ENCODE measurements around the gene CSRNP3. TPM values are rescaled to one million over a fixed set of nuclear protein-coding genes. Genes with fewer than 3 reads are reported as not detected.

The CSRNP3 gene, protein sequence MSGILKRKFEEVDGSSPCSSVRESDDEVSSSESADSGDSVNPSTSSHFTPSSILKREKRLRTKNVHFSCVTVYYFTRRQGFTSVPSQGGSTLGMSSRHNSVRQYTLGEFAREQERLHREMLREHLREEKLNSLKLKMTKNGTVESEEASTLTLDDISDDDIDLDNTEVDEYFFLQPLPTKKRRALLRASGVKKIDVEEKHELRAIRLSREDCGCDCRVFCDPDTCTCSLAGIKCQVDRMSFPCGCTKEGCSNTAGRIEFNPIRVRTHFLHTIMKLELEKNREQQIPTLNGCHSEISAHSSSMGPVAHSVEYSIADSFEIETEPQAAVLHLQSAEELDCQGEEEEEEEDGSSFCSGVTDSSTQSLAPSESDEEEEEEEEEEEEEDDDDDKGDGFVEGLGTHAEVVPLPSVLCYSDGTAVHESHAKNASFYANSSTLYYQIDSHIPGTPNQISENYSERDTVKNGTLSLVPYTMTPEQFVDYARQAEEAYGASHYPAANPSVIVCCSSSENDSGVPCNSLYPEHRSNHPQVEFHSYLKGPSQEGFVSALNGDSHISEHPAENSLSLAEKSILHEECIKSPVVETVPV
- total RNA-seq (2014; rRNA removed; shearing (Covaris generic); ENCODE audit: low replicate concordance) = not detected in 2 replicates

- peak within 1 kb of the TSS; percentile 31 for H3K4me3 ChIP-seq
- H3K9me3 ChIP-seq = no peaks in the 10 kb centered on the region
- peaks cover 16% of the 10 kb centered on the region for H3K27me3 ChIP-seq
- H3K36me3 ChIP-seq = no peaks in the 10 kb centered on the region
- DNase-seq = peak; percentile 50
These were observed at the start of gene CSRNP3 for GRCh38 chr2:165469417-165469816. Gene CSRNP3, plus strand, starts transcription at chr2:165469698. Its CDS starts 125,368 bp downstream, at chr2:165595066.

- no peaks in the 10 kb centered on the region for H3K9me3 ChIP-seq
- no peaks in the 10 kb centered on the region for H3K36me3 ChIP-seq
- no peak overlapping the region for H3K4me3 ChIP-seq
- no peak for DNase-seq
- H3K27me3 ChIP-seq = no peaks in the 10 kb centered on the region
These were observed 49.3 kb upstream of the CSRNP3 start for GRCh38 chr2:165420231-165420630.

DNA sequence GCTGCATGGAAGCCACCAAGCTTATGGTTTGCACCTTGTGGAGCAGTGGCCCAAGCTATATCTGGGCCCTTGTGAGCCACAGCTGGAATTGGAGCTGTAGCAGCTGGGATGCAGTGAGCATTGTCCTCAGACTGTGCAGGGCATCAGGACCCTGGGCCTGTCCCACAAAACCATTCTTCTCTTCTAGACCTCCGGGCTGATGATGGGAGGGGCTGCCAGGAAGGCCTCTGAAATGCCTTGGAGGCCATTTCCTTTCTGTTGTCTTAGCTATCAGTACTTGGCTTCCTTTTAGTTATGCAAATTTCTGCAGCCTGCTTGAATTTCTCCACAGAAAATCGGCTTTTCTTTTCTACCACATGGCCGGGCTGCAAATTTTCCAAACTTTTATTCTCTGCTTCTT is 46.4 kb upstream of the CSRNP3 start:
- Histone ChIP-seq H3K36me3 (no peaks in the 10 kb centered on the region), H3K27me3 (no peaks in the 10 kb centered on the region)
- no peak for DNase-seq

GRCh38 chr2:165425556-165425955 is 43.9 kb upstream of the CSRNP3 start:
- Histone ChIP-seq H3K4me3 (no peak overlapping the region), H3K27me3 (no peaks in the 10 kb centered on the region), H3K9me3 (no peaks in the 10 kb centered on the region), H3K36me3 (no peaks in the 10 kb centered on the region)
- no peak for DNase-seq

More for the DNA sequence above, 46.4 kb upstream of the CSRNP3 start:
- no peaks in the 10 kb centered on the region for H3K9me3 ChIP-seq
- no peak overlapping the region for H3K4me3 ChIP-seq

DNA sequence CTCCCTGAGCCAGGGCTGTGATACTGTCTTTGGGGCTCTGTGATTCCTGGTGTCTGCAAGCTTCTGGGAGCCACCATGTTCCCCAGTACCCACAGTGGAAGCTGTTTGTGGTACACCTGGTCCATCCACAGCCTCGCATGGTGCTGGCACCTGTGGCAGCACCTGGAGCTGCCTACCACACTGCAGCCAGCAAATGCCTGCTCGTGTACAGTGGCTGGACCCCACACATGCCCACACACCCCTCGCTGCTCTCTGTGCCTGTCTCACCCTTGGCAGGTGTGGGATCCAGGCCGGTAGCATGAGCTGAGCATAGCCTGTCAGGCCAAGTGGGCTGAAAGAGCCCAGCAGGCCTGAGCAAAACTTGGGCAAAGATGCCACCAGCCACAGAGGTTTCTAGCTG is 41.8 kb upstream of the CSRNP3 start:
- H3K9me3 ChIP-seq = no peaks in the 10 kb centered on the region
- H3K27me3 ChIP-seq = no peaks in the 10 kb centered on the region
- H3K36me3 ChIP-seq = no peaks in the 10 kb centered on the region
- H3K4me3 ChIP-seq = no peak overlapping the region
- no peak for DNase-seq

DNA sequence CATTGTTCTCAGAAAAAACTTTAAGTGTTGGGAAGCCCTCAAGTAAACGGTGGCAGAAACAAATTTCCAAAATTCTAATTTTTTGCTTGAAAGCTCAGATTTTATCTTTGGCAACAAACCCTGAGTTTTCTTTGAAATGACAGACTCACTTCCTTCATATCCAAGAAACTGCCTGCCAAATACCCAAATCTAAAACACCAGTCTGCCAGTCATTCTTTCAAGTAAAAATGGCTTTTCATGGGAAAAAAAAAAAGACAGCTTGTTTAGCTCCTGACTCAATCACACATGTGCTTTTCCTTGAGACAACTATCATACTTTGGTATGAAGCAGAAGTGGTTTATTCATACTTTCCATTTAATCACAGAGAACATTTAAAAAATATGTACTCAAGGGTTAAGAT is 40.6 kb upstream of the CSRNP3 start:
- Histone ChIP-seq H3K9me3 (no peaks in the 10 kb centered on the region), H3K36me3 (no peaks in the 10 kb centered on the region), H3K4me3 (no peak overlapping the region), H3K27me3 (no peaks in the 10 kb centered on the region)
- no peak for DNase-seq

DNA sequence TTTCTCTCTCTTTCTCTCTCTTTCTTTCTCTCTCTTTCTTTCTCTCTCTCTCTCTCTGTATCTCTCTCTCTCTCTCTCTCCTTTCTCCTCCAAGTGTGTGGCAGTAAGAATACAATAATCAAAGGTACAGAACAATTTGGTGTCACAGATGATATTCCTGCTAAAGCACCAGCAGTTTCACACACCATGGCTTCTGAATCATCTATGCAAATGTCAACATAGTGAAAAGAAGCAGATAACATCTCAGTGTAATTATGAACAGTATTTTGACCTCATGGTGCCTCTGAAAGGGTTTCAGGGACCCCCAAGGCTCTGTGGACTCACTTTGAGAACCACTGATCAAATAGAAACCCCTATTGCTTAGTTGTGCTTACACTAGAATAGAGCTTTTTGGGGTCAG is 38.5 kb upstream of the CSRNP3 start:
- Histone ChIP-seq H3K9me3 (no peaks in the 10 kb centered on the region), H3K27me3 (no peaks in the 10 kb centered on the region), H3K4me3 (no peak overlapping the region), H3K36me3 (no peaks in the 10 kb centered on the region)
- no peak for DNase-seq

DNA sequence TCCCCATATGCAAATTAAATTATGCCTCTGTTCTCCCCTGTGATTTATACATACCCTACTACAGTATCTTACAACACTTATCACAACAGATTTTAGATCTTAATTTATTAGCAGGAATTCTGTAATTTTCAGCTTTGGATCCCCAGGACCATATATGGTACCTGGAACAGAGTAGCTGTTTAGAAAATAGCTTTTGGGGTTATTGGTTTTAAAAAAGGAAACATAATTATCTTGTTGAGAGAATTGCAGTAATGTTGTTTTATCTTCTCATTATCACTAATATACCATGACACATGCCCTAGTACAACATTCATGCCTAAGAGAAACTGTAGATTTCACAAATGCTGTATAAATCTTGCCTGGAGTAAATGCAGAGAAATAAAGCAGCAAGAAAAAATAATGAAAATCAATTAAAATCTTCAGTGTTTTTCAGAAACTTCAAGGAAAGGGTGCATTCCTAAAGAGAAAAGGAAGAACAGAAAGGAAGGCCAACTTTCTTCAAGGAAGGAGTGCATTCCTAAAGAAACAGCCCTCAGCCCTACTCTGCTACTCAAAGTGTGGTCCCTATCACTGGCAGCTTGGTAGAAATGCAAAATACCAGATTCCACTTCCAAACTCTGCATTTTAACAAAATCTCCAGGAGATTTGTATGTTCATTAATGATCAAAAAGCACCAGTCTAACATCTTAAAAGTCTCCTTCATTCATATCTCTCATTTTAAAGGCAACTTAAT is 37.1 kb upstream of the CSRNP3 start:
- Histone ChIP-seq H3K36me3 (no peaks in the 10 kb centered on the region), H3K27me3 (no peaks in the 10 kb centered on the region), H3K4me3 (no peak overlapping the region), H3K9me3 (no peaks in the 10 kb centered on the region)
- no peak for DNase-seq

- no peak overlapping the region for H3K4me3 ChIP-seq
These were observed 34.5 kb upstream of the CSRNP3 start for GRCh38 chr2:165434865-165435496.

DNA sequence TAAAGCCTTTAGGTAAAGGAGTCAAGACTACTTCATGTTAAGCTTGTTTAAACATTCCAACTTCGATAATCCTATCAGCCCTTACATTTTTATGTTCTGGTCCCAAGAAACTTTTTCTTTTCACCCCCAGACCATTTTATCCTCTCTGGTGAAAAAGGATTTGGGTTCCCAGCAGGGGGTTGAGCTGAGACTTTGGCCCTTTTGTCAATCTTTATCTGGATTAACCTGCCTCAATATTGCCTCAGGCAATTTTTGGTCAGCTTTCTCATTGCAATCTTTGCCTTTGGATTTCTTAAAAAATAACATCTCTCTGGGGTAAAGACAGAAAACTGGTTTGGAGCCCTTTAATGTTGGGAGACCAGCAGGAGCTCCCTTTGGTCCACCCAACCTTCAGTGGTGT is 33.9 kb upstream of the CSRNP3 start:
- Histone ChIP-seq H3K9me3 (no peaks in the 10 kb centered on the region), H3K27me3 (no peaks in the 10 kb centered on the region), H3K4me3 (no peak overlapping the region), H3K36me3 (no peaks in the 10 kb centered on the region)
- DNase-seq = no peak

More at GRCh38 chr2:165434865-165435496, 34.5 kb upstream of the CSRNP3 start:
- H3K9me3 ChIP-seq = no peaks in the 10 kb centered on the region
- no peaks in the 10 kb centered on the region for H3K36me3 ChIP-seq
- no peaks in the 10 kb centered on the region for H3K27me3 ChIP-seq
- DNase-seq = no peak

DNA sequence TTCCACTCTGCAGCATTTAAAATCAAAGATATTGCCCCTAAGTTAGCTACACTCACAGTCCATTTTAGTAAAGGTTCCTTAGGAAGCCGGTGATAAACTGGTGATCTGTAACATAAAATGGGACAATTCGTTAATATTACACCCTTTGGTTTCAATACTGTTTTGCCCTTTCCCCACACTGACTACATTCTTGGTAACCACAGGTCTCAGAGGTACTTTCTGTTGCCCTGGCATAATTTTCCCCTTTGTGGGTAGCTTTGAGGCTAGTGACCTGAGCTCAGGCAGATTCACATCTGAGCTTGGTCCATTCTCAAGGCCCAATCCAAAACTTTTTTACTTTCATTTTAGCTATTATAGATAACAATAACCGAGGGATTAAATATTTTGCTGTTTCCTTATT is 32.9 kb upstream of the CSRNP3 start:
- Histone ChIP-seq H3K4me3 (no peak overlapping the region), H3K9me3 (no peaks in the 10 kb centered on the region), H3K36me3 (no peaks in the 10 kb centered on the region), H3K27me3 (no peaks in the 10 kb centered on the region)
- DNase-seq = no peak

DNA sequence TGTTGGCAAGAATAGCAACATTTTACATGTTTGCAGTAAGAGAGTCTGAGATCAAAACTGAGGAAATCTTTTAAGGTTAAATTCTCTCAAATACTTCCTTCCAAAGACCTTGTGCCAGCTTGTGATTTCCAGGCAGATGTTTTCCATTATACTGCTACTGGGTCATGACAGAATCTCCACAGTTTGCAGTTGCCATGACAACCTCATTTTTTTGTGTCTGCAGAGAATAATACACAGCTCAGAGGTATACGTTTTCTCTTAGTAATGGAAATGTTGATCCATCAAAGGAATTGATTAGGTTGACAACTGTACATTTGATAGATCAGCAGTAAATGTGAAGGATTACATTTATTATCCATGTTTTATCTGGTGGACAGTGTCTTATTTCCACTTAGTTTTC is 29.1 kb upstream of the CSRNP3 start:
- H3K36me3 ChIP-seq = no peaks in the 10 kb centered on the region
- H3K27me3 ChIP-seq = no peaks in the 10 kb centered on the region
- H3K4me3 ChIP-seq = no peak overlapping the region
- DNase-seq = no peak
- H3K9me3 ChIP-seq = no peaks in the 10 kb centered on the region

GRCh38 chr2:165443511-165443910 is 26.0 kb upstream of the CSRNP3 start:
- H3K36me3 ChIP-seq = no peaks in the 10 kb centered on the region
- no peaks in the 10 kb centered on the region for H3K9me3 ChIP-seq
- DNase-seq = no peak
- no peak overlapping the region for H3K4me3 ChIP-seq
- no peaks in the 10 kb centered on the region for H3K27me3 ChIP-seq

DNA sequence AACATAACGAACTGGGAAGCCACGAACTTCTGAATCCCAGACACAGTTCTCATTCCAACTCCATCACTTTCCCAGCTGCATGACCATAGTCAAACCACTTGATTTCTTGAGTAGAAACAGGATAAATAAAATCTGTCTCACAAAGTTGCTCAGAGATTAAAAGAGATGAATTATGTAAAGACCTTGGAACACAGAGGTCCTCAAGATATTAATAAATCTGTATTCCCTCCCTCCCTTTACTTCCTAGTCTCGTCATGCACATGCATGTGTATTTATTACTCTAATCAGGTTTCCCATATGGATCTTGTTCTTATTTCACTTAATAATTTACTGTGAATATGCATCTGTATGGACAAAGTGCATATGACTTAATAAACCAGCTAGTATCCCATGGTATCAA is 21.1 kb upstream of the CSRNP3 start:
- no peak for DNase-seq
- Histone ChIP-seq H3K9me3 (no peaks in the 10 kb centered on the region), H3K27me3 (no peaks in the 10 kb centered on the region), H3K4me3 (no peak overlapping the region), H3K36me3 (no peaks in the 10 kb centered on the region)

DNA sequence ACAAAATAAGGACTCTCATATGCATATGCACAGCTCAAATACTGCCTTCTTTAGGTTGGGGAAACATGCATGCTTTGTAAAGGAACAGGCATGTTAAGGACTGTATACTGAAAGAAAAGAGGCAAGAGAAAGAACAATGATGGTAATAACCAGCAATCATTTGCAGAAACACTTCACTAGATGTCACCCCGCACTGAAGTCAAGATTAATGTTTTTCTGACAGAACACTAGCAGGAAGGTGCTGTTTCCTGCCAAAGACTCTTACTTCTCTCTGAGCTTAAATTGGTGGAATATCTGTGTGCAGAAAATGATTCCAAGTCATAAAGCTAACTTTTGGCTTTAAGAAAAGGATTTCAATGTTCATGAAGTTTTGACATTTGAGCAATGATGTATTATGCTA is 19.3 kb upstream of the CSRNP3 start:
- H3K9me3 ChIP-seq = no peaks in the 10 kb centered on the region
- H3K36me3 ChIP-seq = no peaks in the 10 kb centered on the region
- no peak for DNase-seq
- no peaks in the 10 kb centered on the region for H3K27me3 ChIP-seq
- H3K4me3 ChIP-seq = no peak overlapping the region

DNA sequence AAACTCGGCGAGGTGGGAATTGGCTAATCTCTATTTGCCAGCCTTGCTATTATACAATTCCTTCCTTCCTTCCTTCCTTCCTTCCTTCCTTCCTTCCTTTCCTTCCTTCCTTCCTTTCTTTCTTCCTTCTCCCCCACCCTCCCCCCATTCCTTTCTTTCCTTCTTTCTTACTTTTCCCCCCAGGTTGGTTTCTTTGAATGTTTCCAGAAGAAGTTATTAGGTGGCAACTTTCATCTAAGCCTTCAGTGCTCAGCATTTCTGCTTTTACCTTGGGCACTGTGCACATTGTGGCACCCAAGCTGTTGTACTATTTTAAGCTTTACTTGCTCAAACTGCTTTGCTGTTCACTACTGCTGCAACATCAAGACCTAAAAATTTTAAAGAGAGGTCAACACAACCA is 17.2 kb upstream of the CSRNP3 start:
- no peaks in the 10 kb centered on the region for H3K27me3 ChIP-seq
- DNase-seq = no peak
- no peaks in the 10 kb centered on the region for H3K36me3 ChIP-seq
- H3K9me3 ChIP-seq = no peaks in the 10 kb centered on the region
- no peak overlapping the region for H3K4me3 ChIP-seq

DNA sequence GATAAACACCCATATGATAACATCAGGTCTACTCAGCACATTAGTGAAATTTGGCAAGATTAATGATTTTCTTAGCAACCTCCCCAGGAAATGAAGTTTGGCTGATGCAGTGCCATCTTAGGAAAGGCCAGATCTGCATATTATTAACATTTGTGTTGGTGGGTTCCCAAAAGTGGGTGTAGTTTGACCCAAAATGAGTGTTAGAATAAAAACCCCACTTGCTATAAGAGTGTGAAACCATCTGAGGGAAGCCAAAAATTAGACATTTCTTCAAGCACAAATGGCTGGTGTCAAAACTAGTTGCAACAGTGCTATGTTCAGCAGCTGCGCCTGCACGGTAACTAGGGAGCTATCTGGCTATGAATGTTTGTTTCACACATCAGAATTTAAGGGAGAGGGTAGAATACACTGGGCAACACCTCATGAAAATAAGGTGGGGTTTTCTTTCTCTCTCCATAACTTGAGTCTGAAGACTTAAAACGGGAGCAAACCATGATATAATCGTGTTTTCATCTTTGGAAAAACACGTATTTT is 15.9 kb upstream of the CSRNP3 start:
- H3K36me3 ChIP-seq = no peaks in the 10 kb centered on the region
- no peaks in the 10 kb centered on the region for H3K9me3 ChIP-seq
- no peak for DNase-seq
- H3K27me3 ChIP-seq = no peaks in the 10 kb centered on the region
- H3K4me3 ChIP-seq = no peak overlapping the region

All from MG63 (cell line).